HepG2 (cell line): ENCODE data around the gene CPS1.

Experiments
- ADNP ChIP-seq: sonication (generic); formaldehyde crosslinking; IDR thresholded peaks from 2 replicates; pipeline ENCODE4 v1.4.0; 2020; ENCODE audit warnings: missing genetic modification reagents
- HES4 ChIP-seq: sonication (generic); formaldehyde crosslinking; IDR thresholded peaks from 2 replicates; pipeline ENCODE4 v1.9.0; 2021; ENCODE audit warnings: mild to moderate bottlenecking, missing genetic modification reagents, borderline replicate concordance
- NR2F2 ChIP-seq: IDR thresholded peaks from 2 replicates; pipeline ENCODE4 v1.6.1; 2012; ENCODE audit warnings: low read depth, inconsistent platforms, borderline replicate concordance
- POLR2A ChIP-seq, 2 experiments: IDR thresholded peaks; 2 replicates each; pipeline ENCODE4 v1.6.1; 2011; ENCODE audit warnings: low read depth in 2 of 2, low read length in 2 of 2, mild to moderate bottlenecking in 1 of 2, moderate library complexity in 1 of 2; ENCODE audit not compliant: insufficient read depth in 1 of 2
- PREB ChIP-seq: sonication (generic); formaldehyde crosslinking; IDR thresholded peaks from 2 replicates; pipeline ENCODE4 v1.4.0; 2020; ENCODE audit warnings: missing genetic modification reagents
- SAFB2 ChIP-seq: sonication (generic); formaldehyde crosslinking; IDR thresholded peaks from 2 replicates; pipeline ENCODE4 v1.5.1; 2020; ENCODE audit warnings: missing genetic modification reagents, low read depth, mild to moderate bottlenecking, borderline replicate concordance
- TBP ChIP-seq: sonication (generic); formaldehyde crosslinking; IDR thresholded peaks from 2 replicates; pipeline ENCODE4 v1.5.0; 2020; ENCODE audit warnings: missing genetic modification reagents

DNA sequence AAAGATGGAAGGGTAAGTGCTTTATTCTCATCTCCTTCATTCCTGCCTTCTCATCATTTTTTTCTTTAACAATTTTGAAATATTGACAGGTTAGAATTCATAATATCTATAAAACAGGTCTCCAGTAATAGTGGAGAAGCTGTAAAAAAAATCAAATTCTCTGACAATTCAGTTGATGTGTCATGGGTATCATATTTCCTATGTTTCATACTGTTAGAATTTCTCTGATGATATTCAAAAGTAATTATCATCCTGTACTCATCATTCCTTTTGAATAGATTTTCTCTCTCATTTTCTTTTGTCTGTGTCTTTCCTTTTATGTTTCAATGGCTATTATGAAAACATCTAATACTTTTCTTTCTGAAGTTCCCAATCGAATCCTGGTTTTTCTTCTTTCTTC, 97.7 kb downstream of the CPS1 start:
- no peak for TF ChIP-seq TBP
- TF ChIP-seq HES4: no peak
- no peak for TF ChIP-seq NR2F2
- no peak for TF ChIP-seq POLR2A (IDR thresholded peaks at IDR 0.05; ENCODE audit: insufficient read depth in 1 of 2, low read depth in 2 of 2, low read length in 2 of 2)
- no peak for TF ChIP-seq PREB (CRISPR knock-in tag)
- TF ChIP-seq SAFB2: no peak
- no peak for TF ChIP-seq ADNP
